A375 (cell line): ENCODE results near the gene ZC3H10. TPM values are rescaled to one million over a fixed set of nuclear protein-coding genes. Genes with fewer than 3 reads are reported as not detected.

ENCODE experiments used
- total RNA-seq: library from RNA; depleted of rRNA; stranded (reverse); fragments of >200 nt; shearing (Covaris generic); gene quantifications from 2 replicates; pipeline ENCODE4 v1.2.3, GENCODE V29; 2014; rRNA removed

Gene ZC3H10, protein sequence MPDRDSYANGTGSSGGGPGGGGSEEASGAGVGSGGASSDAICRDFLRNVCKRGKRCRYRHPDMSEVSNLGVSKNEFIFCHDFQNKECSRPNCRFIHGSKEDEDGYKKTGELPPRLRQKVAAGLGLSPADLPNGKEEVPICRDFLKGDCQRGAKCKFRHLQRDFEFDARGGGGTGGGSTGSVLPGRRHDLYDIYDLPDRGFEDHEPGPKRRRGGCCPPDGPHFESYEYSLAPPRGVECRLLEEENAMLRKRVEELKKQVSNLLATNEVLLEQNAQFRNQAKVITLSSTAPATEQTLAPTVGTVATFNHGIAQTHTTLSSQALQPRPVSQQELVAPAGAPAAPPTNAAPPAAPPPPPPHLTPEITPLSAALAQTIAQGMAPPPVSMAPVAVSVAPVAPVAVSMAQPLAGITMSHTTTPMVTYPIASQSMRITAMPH
- 6.1 and 7.4 TPM in 2 replicates for total RNA-seq

GRCh38 chr12:56117778-56118687 is at the start of gene ZC3H10:
TSS of gene ZC3H10 (plus strand) at chr12:56118266. CDS start at chr12:56120563, 2,297 bp downstream.

GRCh38 chr12:56079723-56080555 is 38.1 kb upstream of the ZC3H10 start, which contains the start of gene ERBB3:
TSS of gene ERBB3 (plus strand) at chr12:56080165. CDS start at chr12:56080301, 136 bp downstream.

GRCh38 chr12:56104109-56104814 is 13.8 kb upstream of the ZC3H10 start, which contains the start of gene PA2G4:
TSS of gene PA2G4 (plus strand) at chr12:56104559. CDS start at chr12:56104738, 179 bp downstream.

GRCh38 chr12:56116267-56117081 is 1.6 kb upstream of the ZC3H10 start, which contains the start of gene RPL41:
TSS of gene RPL41 (plus strand) at chr12:56116633.

GRCh38 chr12:56127888-56128669 is 10.0 kb downstream of the ZC3H10 start, which contains the start of gene ESYT1:
TSS of gene ESYT1 (plus strand) at chr12:56128267. CDS start at chr12:56128320, 53 bp downstream.

DNA sequence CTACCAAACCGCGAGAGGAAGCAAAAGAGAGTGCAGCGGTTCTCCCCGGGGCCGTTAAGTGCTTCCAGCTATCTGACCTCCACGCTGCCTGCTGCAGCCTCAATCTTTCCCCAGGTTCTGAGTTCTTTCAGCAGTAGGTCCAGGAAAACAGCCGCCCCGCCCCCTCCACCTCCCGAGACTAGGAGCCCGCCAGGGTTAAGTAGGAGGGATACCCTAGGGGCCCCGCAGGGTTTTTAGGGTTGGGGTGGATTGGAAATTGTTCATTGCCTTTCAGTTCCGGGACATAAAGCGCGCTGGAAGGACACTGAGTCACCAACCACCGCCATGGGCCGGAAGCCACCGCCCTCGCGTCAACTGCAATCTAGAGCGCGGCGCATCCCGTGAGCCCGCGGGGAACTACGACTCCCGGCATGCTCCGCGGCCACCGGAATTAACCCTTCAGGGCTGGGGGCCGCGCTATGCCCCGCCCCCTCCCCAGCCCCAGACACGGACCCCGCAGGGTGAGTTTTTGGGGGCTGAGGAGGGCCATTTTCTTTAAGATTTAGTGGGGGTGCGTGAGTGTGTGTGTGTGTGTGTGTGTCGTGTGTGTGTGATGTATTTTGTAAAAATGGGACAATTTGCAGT is 34.2 kb downstream of the ZC3H10 start, which contains the start of gene MYL6B:
Gene MYL6B, plus strand, starts transcription at position 456 of the 624 bp plus-strand sequence. CDS start 1,332 bp downstream, outside the sequence.

GRCh38 chr12:56158029-56158925 is 40.2 kb downstream of the ZC3H10 start, which contains the start of gene MYL6:
TSS of gene MYL6 (plus strand) at chr12:56158359. CDS start at chr12:56158402, 43 bp downstream.

Other genes starting within 250 kb of the ZC3H10 start
- gene PYM1, start 190.4 kb upstream of the ZC3H10 start, total RNA-seq: 42.0 and 55.8 TPM in 2 replicates
- 29.5 and 33.4 TPM in 2 replicates for gene DGKA, start 187.1 kb upstream of the ZC3H10 start, total RNA-seq
- 1.0 and 1.5 TPM in 2 replicates for gene PMEL, start 152.2 kb upstream of the ZC3H10 start, total RNA-seq
- gene CDK2, start 151.4 kb upstream of the ZC3H10 start, total RNA-seq: 98.9 and 102 TPM in 2 replicates
- 27.6 and 29.7 TPM in 2 replicates for gene RAB5B, start 144.2 kb upstream of the ZC3H10 start, total RNA-seq
- gene SUOX, start 121.0 kb upstream of the ZC3H10 start, total RNA-seq: 12.9 and 14.9 TPM in 2 replicates
- 1.7 and 1.8 TPM in 2 replicates for gene IKZF4, start 97.2 kb upstream of the ZC3H10 start, total RNA-seq
- gene RPS26, start 76.3 kb upstream of the ZC3H10 start, total RNA-seq: 184 and 199 TPM in 2 replicates
- 156 and 173 TPM in 2 replicates for gene ERBB3, start 38.1 kb upstream of the ZC3H10 start, total RNA-seq
- 478 and 571 TPM in 2 replicates for gene PA2G4, start 13.7 kb upstream of the ZC3H10 start, total RNA-seq
- 7,110 and 8,345 TPM in 2 replicates for gene RPL41, start 1.6 kb upstream of the ZC3H10 start, total RNA-seq
- gene ESYT1, start 10.0 kb downstream of the ZC3H10 start, total RNA-seq: 122 and 134 TPM in 2 replicates
- gene MYL6B, start 34.3 kb downstream of the ZC3H10 start, total RNA-seq: 192 and 196 TPM in 2 replicates
- gene MYL6, start 40.1 kb downstream of the ZC3H10 start, total RNA-seq: 1,070 and 1,254 TPM in 2 replicates
- gene SMARCC2, start 71.2 kb downstream of the ZC3H10 start, total RNA-seq: 44.2 and 50.5 TPM in 2 replicates
- 115 and 119 TPM in 2 replicates for gene RNF41, start 103.7 kb downstream of the ZC3H10 start, total RNA-seq
- 58.5 and 66.1 TPM in 2 replicates for gene NABP2, start 106.1 kb downstream of the ZC3H10 start, total RNA-seq
- not detected in 2 replicates for gene SLC39A5, start 111.8 kb downstream of the ZC3H10 start, total RNA-seq
- 15.9 and 16.3 TPM in 2 replicates for gene ANKRD52, start 140.1 kb downstream of the ZC3H10 start, total RNA-seq
- 21.2 and 23.2 TPM in 2 replicates for gene COQ10A, start 148.7 kb downstream of the ZC3H10 start, total RNA-seq
- 115 and 119 TPM in 2 replicates for gene CS, start 182.1 kb downstream of the ZC3H10 start, total RNA-seq
- 154 and 163 TPM in 2 replicates for gene CNPY2, start 197.7 kb downstream of the ZC3H10 start, total RNA-seq
- 38.7 and 58.8 TPM in 2 replicates for gene PAN2, start 215.7 kb downstream of the ZC3H10 start, total RNA-seq
- 0.21 and 0.23 TPM in 2 replicates for gene IL23A, start 220.6 kb downstream of the ZC3H10 start, total RNA-seq
- gene STAT2, start 241.8 kb downstream of the ZC3H10 start, total RNA-seq: 33.0 and 33.2 TPM in 2 replicates
- gene APOF, start 244.6 kb downstream of the ZC3H10 start, total RNA-seq: not detected in 2 replicates